Measurements from ENCODE around the gene SCYGR8. TPM values are rescaled to one million over a fixed set of nuclear protein-coding genes. Genes with fewer than 3 reads are reported as not detected.

SCYGR8 gene
- polyA plus RNA-seq, 1 donor from 2014 or later = not detected

DNA sequence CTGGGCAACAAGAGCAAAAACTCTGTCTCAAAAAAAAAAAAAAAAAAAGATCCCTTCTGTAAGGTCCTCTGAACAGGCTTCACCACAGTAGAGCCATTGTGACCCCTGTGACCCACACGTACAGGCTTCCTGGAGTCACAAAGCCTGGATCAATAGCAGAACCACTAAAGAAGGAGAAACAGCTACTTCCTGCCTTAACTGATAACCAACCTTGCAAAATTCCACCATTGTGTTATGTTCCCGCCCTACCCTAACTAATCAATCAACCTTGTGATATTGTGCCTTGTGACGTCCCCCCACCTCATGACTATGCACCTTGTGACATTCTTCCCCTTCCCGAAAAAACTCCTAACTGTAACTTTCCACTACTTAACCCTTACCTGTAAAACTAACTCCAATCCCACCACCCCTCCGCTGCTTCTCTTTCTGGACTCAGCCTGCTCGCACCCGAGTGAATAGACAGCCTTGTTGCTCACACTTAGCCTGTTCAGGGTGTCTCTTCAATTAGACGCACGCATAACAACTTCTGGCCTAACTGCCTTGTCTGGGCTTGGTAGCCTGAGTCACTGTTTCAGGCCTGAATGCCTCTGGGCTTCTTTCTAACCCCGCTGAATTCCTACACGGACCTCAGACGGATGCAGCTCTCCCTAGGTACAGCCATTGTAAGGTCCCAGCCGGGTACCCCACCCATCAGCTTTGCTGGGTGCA, 13.9 kb downstream of the SCYGR8 start:
- Histone ChIP-seq H4K20me1 (ENCODE audit: insufficient read depth) (no peaks in the 10 kb centered on the region), H3K36me3 (ENCODE audit: insufficient read depth, low read length) (no peaks in the 10 kb centered on the region), H2AFZ (ENCODE audit: low read depth, low read length) (no peak overlapping the region), H3K4me3 (ENCODE audit: low read length) (no peak overlapping the region), H3K27ac (ENCODE audit: low read length) (no peak overlapping the region), H3K79me2 (replicated peaks; ENCODE audit: insufficient read depth, low read length) (no peaks in the 10 kb centered on the region), H3K9me2 (ENCODE audit: insufficient read depth, low read length) (no peaks in the 10 kb centered on the region), H3K9ac (ENCODE audit: low read length) (no peak overlapping the region), H3F3A (ENCODE audit: insufficient read depth, low read length, poor library complexity, severe bottlenecking) (no peaks in the 10 kb centered on the region), H3K4me2 (ENCODE audit: low read length) (no peak overlapping the region), H3K9me3 (ENCODE audit: low read length) (no peaks in the 10 kb centered on the region), H3K27me3 (ENCODE audit: insufficient read depth, low read depth, low read length) (no peaks in the 10 kb centered on the region)
- TF ChIP-seq CTCF (IDR thresholded peaks at IDR 0.05; ENCODE audit: poor library complexity, severe bottlenecking) = no peak
- TF ChIP-seq EZH2 (IDR thresholded peaks at IDR 0.05; ENCODE audit: borderline replicate concordance, insufficient read depth, low read length, poor library complexity, severe bottlenecking) = no peak
- no peak for TF ChIP-seq TAF1 (IDR thresholded peaks at IDR 0.05; ENCODE audit: low read depth)
- TF ChIP-seq EP300 (conservative IDR thresholded peaks at IDR 0.05; ENCODE audit: poor library complexity, severe bottlenecking) = no peak
- no peak for TF ChIP-seq SMC3 (conservative IDR thresholded peaks at IDR 0.05; ENCODE audit: poor library complexity)
- TF ChIP-seq RAD21 (conservative IDR thresholded peaks at IDR 0.05) = no peak

DNA sequence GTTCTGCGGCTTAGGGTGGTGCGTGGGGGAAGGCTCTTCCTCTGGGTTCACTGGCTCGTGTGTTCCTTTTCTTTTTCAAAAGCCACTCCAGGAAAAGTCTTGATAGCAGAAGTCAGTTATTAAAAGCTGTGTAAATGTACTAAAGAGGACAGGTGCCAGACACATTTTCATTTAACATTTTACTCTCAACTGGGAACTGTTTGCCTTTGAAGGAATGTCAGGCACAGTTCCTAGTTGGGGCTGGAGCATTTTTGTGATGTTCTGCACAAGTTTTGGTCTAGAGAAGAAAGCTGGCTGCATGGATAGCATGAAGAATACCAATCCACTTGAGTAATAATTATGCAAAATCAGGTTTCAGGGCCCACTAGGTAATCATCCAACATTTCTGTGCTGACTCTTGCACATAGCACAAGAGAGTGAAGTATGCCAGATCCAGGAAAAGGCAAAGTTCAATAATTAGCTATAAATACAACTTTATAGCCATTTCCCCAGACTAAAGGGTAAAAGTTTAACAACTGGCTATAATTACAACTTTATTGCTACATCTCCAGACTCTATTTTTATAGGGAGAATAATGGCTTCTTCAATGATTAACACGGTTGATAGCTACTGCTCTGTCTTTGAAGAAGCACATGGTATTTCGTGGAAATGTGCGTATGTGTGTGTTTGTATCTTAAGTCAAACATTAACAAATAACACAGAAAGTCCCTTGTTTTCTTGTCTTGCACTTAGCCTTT, 16.2 kb downstream of the SCYGR8 start:
- Histone ChIP-seq H4K20me1 (ENCODE audit: insufficient read depth) (no peaks in the 10 kb centered on the region), H2AFZ (ENCODE audit: low read depth, low read length) (no peak overlapping the region), H3K36me3 (ENCODE audit: insufficient read depth, low read length) (no peaks in the 10 kb centered on the region), H3K79me2 (replicated peaks; ENCODE audit: insufficient read depth, low read length) (no peaks in the 10 kb centered on the region), H3K27ac (ENCODE audit: low read length) (no peak overlapping the region), H3K9ac (ENCODE audit: low read length) (no peak overlapping the region), H3F3A (ENCODE audit: insufficient read depth, low read length, poor library complexity, severe bottlenecking) (peaks cover 4% of the 10 kb centered on the region), H3K9me2 (ENCODE audit: insufficient read depth, low read length) (no peaks in the 10 kb centered on the region), H3K27me3 (ENCODE audit: insufficient read depth, low read depth, low read length) (no peaks in the 10 kb centered on the region), H3K9me3 (ENCODE audit: low read length) (no peaks in the 10 kb centered on the region), H3K4me2 (ENCODE audit: low read length) (no peak overlapping the region), H3K4me3 (ENCODE audit: low read length) (no peak overlapping the region)
- no peak for TF ChIP-seq SMC3 (conservative IDR thresholded peaks at IDR 0.05; ENCODE audit: poor library complexity)
- no peak for TF ChIP-seq RAD21 (conservative IDR thresholded peaks at IDR 0.05)
- no peak for TF ChIP-seq EZH2 (IDR thresholded peaks at IDR 0.05; ENCODE audit: borderline replicate concordance, insufficient read depth, low read length, poor library complexity, severe bottlenecking)
- TF ChIP-seq EP300 (conservative IDR thresholded peaks at IDR 0.05; ENCODE audit: poor library complexity, severe bottlenecking) = no peak
- TF ChIP-seq REST (IDR thresholded peaks at IDR 0.05; ENCODE audit: borderline replicate concordance) = no peak
- no peak for TF ChIP-seq CTCF (IDR thresholded peaks at IDR 0.05; ENCODE audit: poor library complexity, severe bottlenecking)
- TF ChIP-seq TAF1 (IDR thresholded peaks at IDR 0.05; ENCODE audit: low read depth) = no peak
- no peak for TF ChIP-seq MXI1 (conservative IDR thresholded peaks at IDR 0.05; ENCODE audit: poor library complexity, severe bottlenecking)
- no peak for TF ChIP-seq POLR2AphosphoS5 (IDR thresholded peaks at IDR 0.05)

Data from neural cell (in vitro differentiated cells).